Ascending aorta (tissue), 2 donors: ENCODE results near the gene PDE7B. TPM values are rescaled to one million over a fixed set of nuclear protein-coding genes. Genes with fewer than 3 reads are reported as not detected.

Experiments
- DNase-seq, 2 donors: peaks; one replicate each; pipeline ENCODE4 v3.0.0-alpha.2; 2019; ENCODE audit warnings: low spot score in 2 of 2
- H3K27ac ChIP-seq, 2 donors: fragments of 200-600 bp; sonication (generic); one replicate each; pipeline ENCODE4 v1.5.1; 2016 to 2017; ENCODE audit warnings: mild to moderate bottlenecking in 1 of 2
- H3K27me3 ChIP-seq: fragments of 200-600 bp; sonication (generic); one replicate; pipeline ENCODE4 v1.5.1; 2017
- H3K36me3 ChIP-seq, 2 donors: fragments of 200-600 bp; sonication (generic); one replicate each; pipeline ENCODE4 v1.5.1; 2016
- H3K4me1 ChIP-seq, 2 donors: fragments of 200-600 bp; sonication (generic); one replicate each; pipeline ENCODE4 v1.5.1; 2016 to 2017; ENCODE audit warnings: mild to moderate bottlenecking in 1 of 2
- H3K4me3 ChIP-seq, 2 donors: fragments of 200-600 bp; sonication (generic); one replicate each; pipeline ENCODE4 v1.5.1; 2016 to 2017; ENCODE audit warnings: mild to moderate bottlenecking in 1 of 2
- H3K9me3 ChIP-seq, 2 donors: fragments of 200-600 bp; sonication (generic); one replicate each; pipeline ENCODE4 v1.5.1; 2016
- CTCF ChIP-seq, 3 experiments: fragments of 200-600 bp in 2 of 3; fragments of 450-650 bp in 1 of 3; sonication (generic) in 2 of 3; IDR thresholded peaks; one replicate each; pipeline ENCODE4 v1.5.1; 2016 to 2019; ENCODE audit warnings: antibody characterized with exemption in 3 of 3, mild to moderate bottlenecking in 1 of 3, moderate library complexity in 1 of 3
- intact Hi-C: fragments of 100-400 bp; cut with DNase I; formaldehyde crosslinking; loops from one replicate; pipeline ENCODE4 v1.15.1; 2023
- total RNA-seq: library from RNA; depleted of rRNA; stranded (reverse); fragments of >200 nt; gene quantifications from one replicate; pipeline ENCODE4 v1.1.0, GENCODE V29; 2016

PDE7B gene
- total RNA-seq, 1 donor from 2014 or later: 6.0 TPM

GRCh38 chr6:136025736-136026135 is 174.2 kb downstream of the PDE7B start:
- H3K4me1 ChIP-seq: no peaks in the 10 kb centered on the region
- no peak overlapping the region for H3K4me3 ChIP-seq
- TF ChIP-seq CTCF (IDR thresholded peaks at IDR 0.05): no peak
- H3K36me3 ChIP-seq: no peaks in the 10 kb centered on the region
- intact Hi-C loops: no loop called here
- DNase-seq: no peak
- H3K27me3 ChIP-seq: no peaks in the 10 kb centered on the region
- H3K9me3 ChIP-seq: no peaks in the 10 kb centered on the region
- H3K27ac ChIP-seq: no peak overlapping the region

GRCh38 chr6:136030131-136030530 is 178.6 kb downstream of the PDE7B start:
- Histone ChIP-seq H3K27ac (no peak overlapping the region), H3K36me3 (no peaks in the 10 kb centered on the region), H3K4me3 (no peak overlapping the region), H3K4me1 (no peaks in the 10 kb centered on the region), H3K27me3 (no peaks in the 10 kb centered on the region), H3K9me3 (no peaks in the 10 kb centered on the region)
- intact Hi-C loops: no loop called here
- TF ChIP-seq CTCF (IDR thresholded peaks at IDR 0.05): no peak
- no peak for DNase-seq

- no peaks in the 10 kb centered on the region for H3K36me3 ChIP-seq
- H3K27me3 ChIP-seq: no peaks in the 10 kb centered on the region
- H3K9me3 ChIP-seq: no peaks in the 10 kb centered on the region
- H3K4me3 ChIP-seq: no peak overlapping the region
- TF ChIP-seq CTCF (IDR thresholded peaks at IDR 0.05): peak in 1 of 3 experiments; percentile 10
- no peaks in the 10 kb centered on the region for H3K4me1 ChIP-seq
- intact Hi-C loops: no loop called here
- no peak for DNase-seq
- H3K27ac ChIP-seq: no peak overlapping the region
Observed at GRCh38 chr6:136031982-136032381, 180.5 kb downstream of the PDE7B start.

- no peaks in the 10 kb centered on the region for H3K27me3 ChIP-seq
- no peak overlapping the region for H3K4me3 ChIP-seq
- DNase-seq: no peak
- no peaks in the 10 kb centered on the region for H3K4me1 ChIP-seq
- no peaks in the 10 kb centered on the region for H3K9me3 ChIP-seq
- no peaks in the 10 kb centered on the region for H3K36me3 ChIP-seq
- intact Hi-C loops: no loop called here
- TF ChIP-seq CTCF (IDR thresholded peaks at IDR 0.05): no peak
- H3K27ac ChIP-seq: no peak overlapping the region
Observed at GRCh38 chr6:136033416-136033815, 181.9 kb downstream of the PDE7B start.

- intact Hi-C loops: no loop called here
- Histone ChIP-seq H3K27me3 (no peaks in the 10 kb centered on the region), H3K27ac (no peak overlapping the region), H3K4me3 (no peak overlapping the region), H3K9me3 (no peaks in the 10 kb centered on the region), H3K4me1 (no peaks in the 10 kb centered on the region), H3K36me3 (no peaks in the 10 kb centered on the region)
- TF ChIP-seq CTCF (IDR thresholded peaks at IDR 0.05): no peak
- no peak for DNase-seq
Observed at GRCh38 chr6:136034422-136034821, 182.9 kb downstream of the PDE7B start.

- intact Hi-C loops: no loop called here
- H3K36me3 ChIP-seq: no peaks in the 10 kb centered on the region
- no peak overlapping the region for H3K27ac ChIP-seq
- no peaks in the 10 kb centered on the region for H3K27me3 ChIP-seq
- no peak for DNase-seq
- TF ChIP-seq CTCF (IDR thresholded peaks at IDR 0.05): no peak
- no peaks in the 10 kb centered on the region for H3K4me1 ChIP-seq
- no peak overlapping the region for H3K4me3 ChIP-seq
- no peaks in the 10 kb centered on the region for H3K9me3 ChIP-seq
Observed at GRCh38 chr6:136035378-136036070, 184.0 kb downstream of the PDE7B start.
